GM12878 (cell line): ENCODE measurements around the gene BANP. TPM values are rescaled to one million over a fixed set of nuclear protein-coding genes. Genes with fewer than 3 reads are reported as not detected.
A peak's percentile ranks its signal among the peaks of the same experiment; 100 is the strongest.

Experiments used
- ASH2L ChIP-seq: fragments of 300-600, 200-600 bp; sonication (generic); IDR thresholded peaks from 2 replicates; pipeline ENCODE4 v1.6.1; 2017; ENCODE audit warnings: low read depth, mild to moderate bottlenecking, borderline replicate concordance
- ATF2 ChIP-seq: IDR thresholded peaks from 2 replicates; pipeline ENCODE4 v1.6.1; 2012; ENCODE audit warnings: low read length, inconsistent platforms
- BACH1 ChIP-seq: fragments of 450-650 bp; IDR thresholded peaks from 2 replicates; pipeline ENCODE4 v1.6.1; 2017; ENCODE audit warnings: mild to moderate bottlenecking, borderline replicate concordance
- BHLHE40 ChIP-seq, 2 experiments: fragments of 450-650 bp in 1 of 2; IDR thresholded peaks; 2 replicates each; pipeline ENCODE4 v1.6.1; 2011 to 2017; ENCODE audit warnings: low read depth in 2 of 2, borderline replicate concordance in 1 of 2, improper control_type of control experiment in 1 of 2, low read length in 1 of 2, mild to moderate bottlenecking in 1 of 2
- BRCA1 ChIP-seq: IDR thresholded peaks from 2 replicates; pipeline ENCODE4 v1.6.1; 2011; ENCODE audit warnings: low read depth, low read length, improper control_type of control experiment
- DPF2 ChIP-seq: fragments of 450-650 bp; IDR thresholded peaks from 2 replicates; pipeline ENCODE4 v1.6.1; 2017; ENCODE audit warnings: mild to moderate bottlenecking
- EED ChIP-seq: sonication (generic); IDR thresholded peaks from 2 replicates; pipeline ENCODE4 v1.6.1; 2016; ENCODE audit warnings: antibody characterized with exemption, low read depth
- FOS ChIP-seq: IDR thresholded peaks from 3 replicates; pipeline ENCODE4 v1.6.1; 2011; ENCODE audit warnings: borderline replicate concordance; ENCODE audit not compliant: insufficient read length; ENCODE audit errors: extremely low read depth
- GABPA ChIP-seq: IDR thresholded peaks from 2 replicates; pipeline ENCODE4 v1.6.1; 2014; ENCODE audit warnings: antibody characterized with exemption, low read depth, mild to moderate bottlenecking, inconsistent platforms
- KDM1A ChIP-seq: fragments of 200-600 bp; sonication (generic); IDR thresholded peaks from 2 replicates; pipeline ENCODE4 v1.6.1; 2016; ENCODE audit warnings: borderline replicate concordance
- MYC ChIP-seq: IDR thresholded peaks from 2 replicates; pipeline ENCODE4 v1.6.1; 2011; ENCODE audit warnings: mild to moderate bottlenecking, low read length, moderate library complexity, inconsistent platforms; ENCODE audit not compliant: insufficient read depth, insufficient replicate concordance, insufficient read length, severe bottlenecking
- NFIC ChIP-seq: IDR thresholded peaks from 2 replicates; pipeline ENCODE4 v1.6.1; 2012; ENCODE audit warnings: low read depth, mild to moderate bottlenecking, inconsistent platforms, low read length, moderate library complexity
- NFXL1 ChIP-seq: fragments of 450-650 bp; IDR thresholded peaks from 2 replicates; pipeline ENCODE4 v1.6.1; 2017; ENCODE audit warnings: antibody characterized with exemption, mild to moderate bottlenecking, borderline replicate concordance
- NR2F1 ChIP-seq: fragments of 450-650 bp; conservative IDR thresholded peaks from 2 replicates; pipeline ENCODE4 v1.6.1; 2017; ENCODE audit warnings: mild to moderate bottlenecking
- PAX8 ChIP-seq: fragments of 450-650 bp; IDR thresholded peaks from 2 replicates; pipeline ENCODE4 v1.6.1; 2017; ENCODE audit warnings: mild to moderate bottlenecking, moderate library complexity
- PBX3 ChIP-seq: IDR thresholded peaks from 2 replicates; pipeline ENCODE4 v1.6.1; 2011; ENCODE audit warnings: mild to moderate bottlenecking, low read depth, low read length, moderate library complexity; ENCODE audit not compliant: insufficient replicate concordance
- POLR2A ChIP-seq: IDR thresholded peaks from 2 replicates; pipeline ENCODE4 v1.6.1; 2011; ENCODE audit warnings: low read depth, mild to moderate bottlenecking, low read length
- POU2F2 ChIP-seq: IDR thresholded peaks from 3 replicates; pipeline ENCODE4 v1.6.1; 2011; ENCODE audit warnings: low read depth, mild to moderate bottlenecking, low read length, borderline replicate concordance
- PRDM15 ChIP-seq: fragments of 450-650 bp; formaldehyde crosslinking; IDR thresholded peaks from 2 replicates; pipeline ENCODE4 v1.4.0; 2020; ENCODE audit warnings: mild to moderate bottlenecking, moderate library complexity
- RB1 ChIP-seq: fragments of 450-650 bp; formaldehyde crosslinking; IDR thresholded peaks from 2 replicates; pipeline ENCODE4 v1.6.1; 2017; ENCODE audit warnings: mild to moderate bottlenecking, borderline replicate concordance
- RCOR1 ChIP-seq: conservative IDR thresholded peaks from 2 replicates; pipeline ENCODE4 v1.6.1; 2012; ENCODE audit warnings: low read depth, low read length, improper control_type of control experiment
- SMC3 ChIP-seq: IDR thresholded peaks from 2 replicates; pipeline ENCODE4 v1.6.1; 2011; ENCODE audit warnings: low read length, improper control_type of control experiment, borderline replicate concordance
- YY1 ChIP-seq: IDR thresholded peaks from 2 replicates; pipeline ENCODE4 v1.6.1; 2011; ENCODE audit warnings: low read depth, mild to moderate bottlenecking, low read length
- ZNF274 ChIP-seq: IDR thresholded peaks from one replicate; pipeline ENCODE4 v1.8.0; 2011; ENCODE audit not compliant: insufficient read length, insufficient read depth
- ZNF622 ChIP-seq: fragments of 450-650 bp; IDR thresholded peaks from 2 replicates; pipeline ENCODE4 v1.6.1; 2017; ENCODE audit warnings: mild to moderate bottlenecking, inconsistent platforms
- ZZZ3 ChIP-seq: IDR thresholded peaks from 2 replicates; pipeline ENCODE4 v1.6.1; 2011; ENCODE audit warnings: low read depth; ENCODE audit not compliant: control insufficient read depth, insufficient read length
- polyA plus RNA-seq, 11 experiments: library from polyadenylated mRNA; depleted of rRNA in 4 of 11; unstranded in 6 of 11; stranded (reverse) in 5 of 11; fragments of >200 nt; fragmentation: Nextera tagmentation in 4 of 11; fragmentation: Illumina TruSeq in 1 of 11; extraction: Ambion mirVana in 4 of 11; extraction: Trizol in 1 of 11; gene quantifications; 1 replicate in 1 of 11; 2 replicates in 10 of 11; pipeline versions ENCODE4 v1.2.1 to v1.2.3, GENCODE V29; 2011 to 2016; ENCODE audit warnings: inconsistent platforms in 2 of 11, missing spikeins in 2 of 11, low read depth in 1 of 11
- total RNA-seq, 4 experiments: library from RNA; depleted of rRNA in 3 of 4; stranded (reverse); fragments of >200 nt in 3 of 4; fragmentation: Illumina TruSeq in 1 of 4; extraction: Trizol in 1 of 4; gene quantifications; 2 replicates each; pipeline versions ENCODE4 v1.2.1 to v1.2.3, GENCODE V29; 2013 to 2021

Gene BANP
- total and polyA plus RNA-seq, 10 of the 15 experiments (the other 5 are each of a cell fraction or from before 2014, with no cell fraction given): 3.9 to 21.9 (median 12.2) TPM

- TF ChIP-seq ATF2 (no peak; the same call in 1 of the 2 replicates), RB1 (peak; percentile 89; the same call in 1 of the 2 replicates), GABPA (peak; percentile 91), SMC3 (no peak), NFIC (no peak), YY1 (peak; percentile 93), ZZZ3 (no peak), EED (no peak; the same call in 1 of the 2 replicates), ZNF274 (no peak), POU2F2 (peak; percentile 91), NFXL1 (no peak), ZNF622 (no peak), BRCA1 (peak; percentile 96), PRDM15 (CRISPR knock-in tag) (no peak), ASH2L (no peak), BHLHE40 (IDR thresholded peaks at IDR 0.05; ENCODE audit: borderline replicate concordance in 1 of 2, low read depth in 2 of 2, low read length in 1 of 2) (peak; percentile 7 to 66; a peak in 2 of 4 replicates), FOS (no peak), KDM1A (no peak), PAX8 (no peak), RCOR1 (peak; percentile 99), DPF2 (no peak; the same call in 1 of the 2 replicates), MYC (no peak), POLR2A (peak; percentile 62; the same call in 1 of the 2 replicates), BACH1 (no peak; the same call in none of the 2 replicates), PBX3 (peak; percentile 32), NR2F1 (peak; percentile 62; the same call in 1 of the 2 replicates)
Observed at GRCh38 chr16:87950765-87951551, at the start of gene BANP (continued).
